ENCODE data around the gene MED13L. TPM values are rescaled to one million over a fixed set of nuclear protein-coding genes. Genes with fewer than 3 reads are reported as not detected.

The MED13L gene
- total RNA-seq, 1 donor from 2014 or later: 97.7 TPM

- peaks cover 22% of the 10 kb centered on the region for H3K36me3 Mint-ChIP-seq
- no peaks in the 10 kb centered on the region for H3K27me3 Mint-ChIP-seq
- no peaks in the 10 kb centered on the region for H3K9me3 Mint-ChIP-seq
- H3K4me3 Mint-ChIP-seq: no peak overlapping the region
- no peak for TF ChIP-seq CTCF (conservative IDR thresholded peaks at IDR 0.05)
- DNase-seq (ENCODE audit: extremely low spot score, unreplicated experiment): no peak
- peaks cover 22% of the 10 kb centered on the region for H3K4me1 Mint-ChIP-seq (ENCODE audit: unreplicated experiment)
- H3K27ac Mint-ChIP-seq: no peak overlapping the region
Observed at GRCh38 chr12:116092776-116093175, 184.7 kb downstream of the MED13L start.

GRCh38 chr12:116092162-116092561, 185.3 kb downstream of the MED13L start:
- H3K4me1 Mint-ChIP-seq (ENCODE audit: unreplicated experiment): peaks cover 22% of the 10 kb centered on the region
- H3K27me3 Mint-ChIP-seq: no peaks in the 10 kb centered on the region
- no peaks in the 10 kb centered on the region for H3K9me3 Mint-ChIP-seq
- H3K27ac Mint-ChIP-seq: no peak overlapping the region
- peaks cover 22% of the 10 kb centered on the region for H3K36me3 Mint-ChIP-seq
- TF ChIP-seq CTCF (conservative IDR thresholded peaks at IDR 0.05): no peak
- no peak for DNase-seq (ENCODE audit: extremely low spot score, unreplicated experiment)
- no peak overlapping the region for H3K4me3 Mint-ChIP-seq

GRCh38 chr12:116091579-116091978, 185.9 kb downstream of the MED13L start:
- no peaks in the 10 kb centered on the region for H3K27me3 Mint-ChIP-seq
- no peak for DNase-seq (ENCODE audit: extremely low spot score, unreplicated experiment)
- peaks cover 22% of the 10 kb centered on the region for H3K4me1 Mint-ChIP-seq (ENCODE audit: unreplicated experiment)
- TF ChIP-seq CTCF (conservative IDR thresholded peaks at IDR 0.05): no peak
- H3K9me3 Mint-ChIP-seq: no peaks in the 10 kb centered on the region
- peaks cover 22% of the 10 kb centered on the region for H3K36me3 Mint-ChIP-seq
- no peak overlapping the region for H3K4me3 Mint-ChIP-seq
- H3K27ac Mint-ChIP-seq: no peak overlapping the region

GRCh38 chr12:116090516-116090915, 187.0 kb downstream of the MED13L start:
- Mint-ChIP-seq H3K36me3 (peaks cover 22% of the 10 kb centered on the region), H3K4me1 (ENCODE audit: unreplicated experiment) (peaks cover 26% of the 10 kb centered on the region), H3K27ac (no peak overlapping the region), H3K9me3 (no peaks in the 10 kb centered on the region), H3K27me3 (no peaks in the 10 kb centered on the region), H3K4me3 (no peak overlapping the region)
- TF ChIP-seq CTCF (conservative IDR thresholded peaks at IDR 0.05): no peak
- no peak for DNase-seq (ENCODE audit: extremely low spot score, unreplicated experiment)

GRCh38 chr12:116089080-116089479, 188.4 kb downstream of the MED13L start:
- DNase-seq (ENCODE audit: extremely low spot score, unreplicated experiment): no peak
- Mint-ChIP-seq H3K4me1 (ENCODE audit: unreplicated experiment) (peaks cover 26% of the 10 kb centered on the region), H3K4me3 (no peak overlapping the region), H3K27ac (no peak overlapping the region), H3K27me3 (no peaks in the 10 kb centered on the region), H3K9me3 (no peaks in the 10 kb centered on the region), H3K36me3 (peaks cover 24% of the 10 kb centered on the region)
- no peak for TF ChIP-seq CTCF (conservative IDR thresholded peaks at IDR 0.05)

- H3K36me3 Mint-ChIP-seq: peaks cover 26% of the 10 kb centered on the region
- H3K4me3 Mint-ChIP-seq: no peak overlapping the region
- no peak for DNase-seq (ENCODE audit: extremely low spot score, unreplicated experiment)
- no peaks in the 10 kb centered on the region for H3K9me3 Mint-ChIP-seq
- peaks cover 22% of the 10 kb centered on the region for H3K4me1 Mint-ChIP-seq (ENCODE audit: unreplicated experiment)
- no peak for TF ChIP-seq CTCF (conservative IDR thresholded peaks at IDR 0.05)
- no peak overlapping the region for H3K27ac Mint-ChIP-seq
- H3K27me3 Mint-ChIP-seq: no peaks in the 10 kb centered on the region
Observed at GRCh38 chr12:116087962-116088361, 189.5 kb downstream of the MED13L start.

All from type B pancreatic cell (in vitro differentiated cells).